ENCODE data around the gene NIM1K.
A peak's percentile ranks its signal among the peaks of the same experiment; 100 is the strongest.
"Not testable (repeated sequence)": the region's sequence is repeated elsewhere in the genome, so short reads cannot be mapped to it uniquely, and the experiment has no call there.

Gene NIM1K

GRCh38 chr5:43193181-43193893 is 1.3 kb downstream of the NIM1K start:
- no peak overlapping the region for H3K9ac ChIP-seq
- H3K27me3 ChIP-seq (ENCODE audit: control insufficient read depth, insufficient read depth, low read length) = no peaks in the 10 kb centered on the region
- peak overlapping the region; percentile 81 for H2AFZ ChIP-seq
- TF ChIP-seq CTCF (IDR thresholded peaks at IDR 0.05) = no peak
- H3K79me2 ChIP-seq = no peaks in the 10 kb centered on the region
- peak overlapping the region; percentile 42 for H3K27ac ChIP-seq
- peak overlapping the region; percentile 71 for H3K4me3 ChIP-seq (ENCODE audit: low read depth, low read length)
- peak overlapping the region; percentile 98 for H3K4me2 ChIP-seq (ENCODE audit: low read length)
- H3K9me3 ChIP-seq (ENCODE audit: control insufficient read depth, low read length) = no peaks in the 10 kb centered on the region
- H3K36me3 ChIP-seq (ENCODE audit: control insufficient read depth, insufficient read depth, low read length) = no peaks in the 10 kb centered on the region
- H3K4me1 ChIP-seq = peaks cover 3% of the 10 kb centered on the region

GRCh38 chr5:43193894-43194265 is 1.9 kb downstream of the NIM1K start:
- Histone ChIP-seq H3K4me2 (ENCODE audit: low read length) (peak overlapping the region; percentile 98), H3K4me1 (peaks cover 3% of the 10 kb centered on the region), H3K27me3 (ENCODE audit: control insufficient read depth, insufficient read depth, low read length) (no peaks in the 10 kb centered on the region), H2AFZ (no peak overlapping the region), H3K4me3 (ENCODE audit: low read depth, low read length) (no peak overlapping the region), H3K79me2 (no peaks in the 10 kb centered on the region), H3K9me3 (ENCODE audit: control insufficient read depth, low read length) (no peaks in the 10 kb centered on the region), H3K27ac (no peak overlapping the region), H3K9ac (no peak overlapping the region), H3K36me3 (ENCODE audit: control insufficient read depth, insufficient read depth, low read length) (no peaks in the 10 kb centered on the region)
- TF ChIP-seq CTCF (IDR thresholded peaks at IDR 0.05) = no peak

- H3K27me3 ChIP-seq (ENCODE audit: control insufficient read depth, insufficient read depth, low read length) = no peaks in the 10 kb centered on the region
- H3K27ac ChIP-seq = no peak overlapping the region
- H3K36me3 ChIP-seq (ENCODE audit: control insufficient read depth, insufficient read depth, low read length) = no peaks in the 10 kb centered on the region
- H3K4me1 ChIP-seq = peaks cover 3% of the 10 kb centered on the region
- no peak overlapping the region for H3K9ac ChIP-seq
- H2AFZ ChIP-seq = no peak overlapping the region
- H3K9me3 ChIP-seq (ENCODE audit: control insufficient read depth, low read length) = no peaks in the 10 kb centered on the region
- no peak overlapping the region for H3K4me3 ChIP-seq (ENCODE audit: low read depth, low read length)
- no peak overlapping the region for H3K4me2 ChIP-seq (ENCODE audit: low read length)
- peaks cover 2% of the 10 kb centered on the region for H3K79me2 ChIP-seq
- TF ChIP-seq CTCF (IDR thresholded peaks at IDR 0.05) = no peak
These were observed 3.7 kb downstream of the NIM1K start for GRCh38 chr5:43195670-43196265.

- Histone ChIP-seq H3K36me3 (ENCODE audit: control insufficient read depth, insufficient read depth, low read length) (no peaks in the 10 kb centered on the region), H3K4me2 (ENCODE audit: low read length) (no peak overlapping the region), H3K9me3 (ENCODE audit: control insufficient read depth, low read length) (no peaks in the 10 kb centered on the region), H3K4me1 (peaks cover 3% of the 10 kb centered on the region), H3K79me2 (peaks cover 2% of the 10 kb centered on the region), H3K4me3 (ENCODE audit: low read depth, low read length) (no peak overlapping the region), H3K27ac (no peak overlapping the region), H2AFZ (no peak overlapping the region), H3K27me3 (ENCODE audit: control insufficient read depth, insufficient read depth, low read length) (no peaks in the 10 kb centered on the region), H3K9ac (no peak overlapping the region)
- TF ChIP-seq CTCF (IDR thresholded peaks at IDR 0.05) = no peak
These were observed 5.5 kb downstream of the NIM1K start for GRCh38 chr5:43197535-43197934.

- not testable (repeated sequence) for H3K79me2 ChIP-seq; H2AFZ ChIP-seq; H3K27ac ChIP-seq; H3K4me2 ChIP-seq (ENCODE audit: low read length); H3K27me3 ChIP-seq (ENCODE audit: control insufficient read depth, insufficient read depth, low read length); H3K36me3 ChIP-seq (ENCODE audit: control insufficient read depth, insufficient read depth, low read length); H3K9ac ChIP-seq; H3K4me3 ChIP-seq (ENCODE audit: low read depth, low read length); H3K9me3 ChIP-seq (ENCODE audit: control insufficient read depth, low read length); H3K4me1 ChIP-seq
These were observed 9.4 kb downstream of the NIM1K start for GRCh38 chr5:43201442-43201841.
